A549 treated with GW870086 at 1 μM for 4 hours (cell line): Measurements from ENCODE around the gene ARFGEF2. TPM values are rescaled to one million over a fixed set of nuclear protein-coding genes. Genes with fewer than 3 reads are reported as not detected.

Experiments
- total RNA-seq: library from RNA; stranded (reverse); fragments of 200-300 nt; extraction: Qiagen RNA extraction; gene quantifications from 5 replicates; pipeline ENCODE4 v1.2.3, GENCODE V29; 2022; ENCODE audit warnings: low read depth

Gene ARFGEF2
- total RNA-seq: 9.9 to 15.7 TPM (median 14.3 TPM) in 5 replicates

DNA sequence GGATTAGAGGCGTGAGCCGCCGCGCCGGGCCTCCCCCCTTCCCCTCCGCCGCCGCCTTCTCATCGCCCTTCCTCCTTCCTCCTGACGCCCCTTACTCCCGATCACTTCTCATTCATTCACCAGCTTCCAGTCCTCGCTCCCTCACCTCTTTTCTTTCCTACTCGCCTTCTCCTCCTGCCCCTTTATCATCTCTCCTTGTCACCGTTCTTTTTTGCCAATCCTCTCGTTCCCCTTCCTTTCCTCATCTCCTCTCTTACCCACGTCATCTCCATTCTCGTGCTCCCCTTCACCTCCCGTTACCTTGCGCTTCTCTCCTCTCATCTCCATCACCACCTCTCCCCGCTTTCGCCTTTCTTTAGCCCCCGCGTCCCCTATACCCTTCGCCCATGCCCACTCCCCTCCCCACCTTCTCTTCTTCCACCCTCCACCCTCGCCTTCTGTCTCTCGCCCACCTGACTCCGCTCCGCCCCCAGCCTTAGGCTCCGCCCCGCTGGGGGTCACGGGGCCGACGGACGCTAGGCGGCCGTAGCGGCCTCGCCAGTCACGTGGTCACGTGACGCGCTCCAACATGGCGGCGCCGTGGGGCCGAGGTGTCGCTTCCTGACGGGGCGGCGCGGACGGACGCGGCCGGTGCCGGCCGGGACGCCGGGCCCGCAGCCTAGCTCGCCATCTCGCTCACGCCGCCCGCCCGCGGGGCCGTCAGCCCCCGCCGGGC lies at the start of gene ARFGEF2:
TSS of gene ARFGEF2 (plus strand) at position 544 of the 715 bp plus-strand sequence. CDS start 179 bp downstream, outside the sequence.

DNA sequence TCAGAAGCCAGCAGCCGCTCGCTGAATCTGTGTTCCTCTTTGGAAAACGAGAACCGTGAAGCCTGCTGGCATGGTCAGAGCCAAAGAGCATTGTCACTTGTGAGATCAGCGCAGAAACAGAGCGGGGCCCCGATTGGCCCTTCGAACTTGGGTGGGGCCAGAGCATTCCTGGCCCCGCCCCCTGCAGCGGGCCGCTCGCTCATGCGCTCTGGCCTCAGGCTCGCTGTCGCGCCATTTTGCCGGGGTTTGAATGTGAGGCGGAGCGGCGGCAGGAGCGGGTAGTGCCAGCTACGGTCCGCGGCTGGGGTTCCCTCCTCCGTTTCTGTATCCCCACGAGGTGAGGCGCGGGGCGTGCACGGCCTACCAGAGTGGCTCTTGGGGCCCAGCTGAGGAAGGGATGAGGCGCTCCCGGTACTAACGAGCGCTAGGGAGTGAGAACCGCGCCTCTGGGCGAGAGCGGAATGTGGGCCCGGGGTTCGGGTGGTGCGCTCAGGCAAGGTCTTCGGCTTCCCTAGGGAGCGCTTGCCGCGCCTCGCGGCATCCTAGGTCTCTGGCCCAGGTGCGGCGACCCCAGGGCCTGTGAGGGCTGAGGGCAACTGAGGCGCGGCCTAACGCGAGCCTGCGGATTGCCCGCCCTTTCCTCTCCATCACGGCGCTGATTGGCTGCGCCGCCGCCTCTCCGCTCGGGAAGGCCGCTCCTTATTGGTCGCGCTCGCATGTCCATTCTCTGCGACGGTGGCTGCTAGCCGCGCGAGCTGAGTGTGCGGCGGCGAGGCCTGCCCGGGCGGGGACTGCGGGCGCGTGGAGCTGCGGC lies 124.8 kb downstream of the ARFGEF2 start, which contains the start of gene CSE1L:
TSS of gene CSE1L (plus strand) at position 226 of the 814 bp plus-strand sequence. CDS start 12,152 bp downstream, outside the sequence.

Other genes with a start within 250 kb of the ARFGEF2 start
- 10.7 to 13.0 TPM (median 12.3 TPM) in 5 replicates for gene PREX1, start 93.7 kb upstream of the ARFGEF2 start, total RNA-seq
- 85.1 to 106 TPM (median 92.0 TPM) in 5 replicates for gene CSE1L, start 124.6 kb downstream of the ARFGEF2 start, total RNA-seq